Gastrocnemius medialis (tissue), 4 donors: ENCODE results near the gene LPCAT2.

Experiments
- POLR2A ChIP-seq, 2 donors: fragments of 450-650 bp; IDR thresholded peaks; one replicate each; pipeline ENCODE4 v1.6.1; 2017; ENCODE audit warnings: antibody characterized with exemption in 2 of 2, mild to moderate bottlenecking in 2 of 2, moderate library complexity in 2 of 2
- TF ChIP-seq, protein P1 (sequence below), 5 experiments: fragments of 450-650 bp in 3 of 5; fragments of 200-600 bp in 2 of 5; sonication (generic) in 2 of 5; IDR thresholded peaks in 4 of 5; conservative IDR thresholded peaks in 1 of 5; 1 replicate in 4 of 5; 2 replicates in 1 of 5; pipeline ENCODE4 v1.5.1; 2016 to 2019; ENCODE audit warnings: antibody characterized with exemption in 5 of 5, mild to moderate bottlenecking in 3 of 5, moderate library complexity in 3 of 5

DNA sequence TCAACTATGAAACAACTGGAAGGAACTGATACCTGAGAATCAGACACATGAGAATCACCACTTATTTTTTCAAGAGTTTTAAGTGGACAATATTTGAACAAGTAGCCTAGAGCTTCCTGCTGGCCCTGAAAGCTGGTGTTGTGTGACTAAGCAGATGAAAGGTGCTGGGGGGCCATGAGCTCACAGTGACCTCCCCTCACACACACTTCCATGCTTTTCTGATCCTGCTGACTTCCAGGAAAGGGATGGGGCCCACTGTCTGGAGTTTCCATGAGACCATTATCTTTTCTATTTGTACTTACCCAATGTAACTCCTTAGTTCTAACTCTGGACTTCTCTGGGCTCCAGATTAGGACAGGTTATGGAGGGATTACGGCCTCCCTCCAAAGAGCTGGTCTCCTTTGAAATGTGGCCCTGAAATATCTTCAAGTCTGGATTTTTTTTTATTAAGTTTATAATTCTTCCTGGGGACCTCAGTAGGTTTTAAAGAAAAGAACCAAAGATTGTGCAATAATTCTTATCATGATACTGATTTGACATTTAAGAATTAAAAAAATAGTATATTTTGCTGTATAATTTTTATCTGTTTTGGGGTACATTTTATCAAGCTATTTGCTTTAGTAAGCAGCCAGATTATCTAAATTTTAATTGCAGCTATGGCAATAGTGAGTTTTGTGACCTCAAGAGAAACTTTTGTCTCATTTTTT is 62.5 kb downstream of the LPCAT2 start:
- TF ChIP-seq, protein P1, sequence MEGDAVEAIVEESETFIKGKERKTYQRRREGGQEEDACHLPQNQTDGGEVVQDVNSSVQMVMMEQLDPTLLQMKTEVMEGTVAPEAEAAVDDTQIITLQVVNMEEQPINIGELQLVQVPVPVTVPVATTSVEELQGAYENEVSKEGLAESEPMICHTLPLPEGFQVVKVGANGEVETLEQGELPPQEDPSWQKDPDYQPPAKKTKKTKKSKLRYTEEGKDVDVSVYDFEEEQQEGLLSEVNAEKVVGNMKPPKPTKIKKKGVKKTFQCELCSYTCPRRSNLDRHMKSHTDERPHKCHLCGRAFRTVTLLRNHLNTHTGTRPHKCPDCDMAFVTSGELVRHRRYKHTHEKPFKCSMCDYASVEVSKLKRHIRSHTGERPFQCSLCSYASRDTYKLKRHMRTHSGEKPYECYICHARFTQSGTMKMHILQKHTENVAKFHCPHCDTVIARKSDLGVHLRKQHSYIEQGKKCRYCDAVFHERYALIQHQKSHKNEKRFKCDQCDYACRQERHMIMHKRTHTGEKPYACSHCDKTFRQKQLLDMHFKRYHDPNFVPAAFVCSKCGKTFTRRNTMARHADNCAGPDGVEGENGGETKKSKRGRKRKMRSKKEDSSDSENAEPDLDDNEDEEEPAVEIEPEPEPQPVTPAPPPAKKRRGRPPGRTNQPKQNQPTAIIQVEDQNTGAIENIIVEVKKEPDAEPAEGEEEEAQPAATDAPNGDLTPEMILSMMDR (IDR thresholded peaks at IDR 0.05 in 4 of 5, conservative IDR thresholded peaks at IDR 0.05 in 1 of 5) = no peak
- no peak for TF ChIP-seq POLR2A (IDR thresholded peaks at IDR 0.05)
